ENCODE measurements around the gene POC1B. TPM values are rescaled to one million over a fixed set of nuclear protein-coding genes. Genes with fewer than 3 reads are reported as not detected.

The POC1B gene
- polyA plus RNA-seq, 1 donor (not counting 4 experiments of a cell fraction or from before 2014, with no cell fraction given), result 16.4 TPM

- Histone ChIP-seq H4K20me1 (ENCODE audit: control insufficient read depth, extremely low read depth, insufficient read depth, low read length) (no peaks in the 10 kb centered on the region), H2AFZ (ENCODE audit: control insufficient read depth, low read length) (peak overlapping the region; percentile 58), H3K4me3 (ENCODE audit: control insufficient read depth in 2 of 3, extremely low read depth in 1 of 3, insufficient read depth in 2 of 3, low read depth in 1 of 3, low read length in 3 of 3) (no peak overlapping the region), H3K79me2 (ENCODE audit: control insufficient read depth, insufficient read depth, low read length) (no peaks in the 10 kb centered on the region), H3K36me3 (ENCODE audit: control insufficient read depth in 2 of 2, extremely low read depth in 1 of 2, insufficient read depth in 2 of 2, low read length in 2 of 2) (no peaks in the 10 kb centered on the region), H3K9ac (ENCODE audit: control insufficient read depth, extremely low read depth, insufficient read depth, low read length) (peak overlapping the region; percentile 38), H3K9me1 (ENCODE audit: control insufficient read depth, extremely low read depth, insufficient read depth, low read length) (no peaks in the 10 kb centered on the region), H3K4me2 (ENCODE audit: control insufficient read depth, extremely low read depth, insufficient read depth, low read depth, low read length) (peak overlapping the region; percentile 73), H3K9me3 (ENCODE audit: control insufficient read depth, low read depth, low read length) (no peaks in the 10 kb centered on the region), H3K27ac (ENCODE audit: control insufficient read depth, insufficient read depth, low read length) (peak overlapping the region; percentile 62), H3K27me3 (ENCODE audit: control insufficient read depth, extremely low read depth, insufficient read depth, low read length) (no peaks in the 10 kb centered on the region), H3K4me1 (ENCODE audit: control insufficient read depth, extremely low read depth, insufficient read depth, low read length) (peaks cover 23% of the 10 kb centered on the region)
- DNase-seq (ENCODE audit: low read depth, low spot score) (no peak), FAIRE-seq (no peak)
- dilution Hi-C loops (cut with MboI; ENCODE audit: extremely low pct_ligation_motif_present, low sequenced_read_pairs), result no loop called here
- no peak for TF ChIP-seq EZH2 (IDR thresholded peaks at IDR 0.05; ENCODE audit: low read length)
- no peak for TF ChIP-seq CTCF (optimal IDR thresholded peaks at IDR 0.05 in 1 of 3, IDR thresholded peaks at IDR 0.05 in 1 of 3, conservative IDR thresholded peaks at IDR 0.05 in 1 of 3; ENCODE audit: extremely low read depth in 1 of 3, insufficient read depth in 2 of 3, low read length in 3 of 3)
These were observed 142.4 kb downstream of the POC1B start for GRCh38 chr12:89383235-89384049.

GRCh38 chr12:89382328-89382727, 143.5 kb downstream of the POC1B start:
- Histone ChIP-seq H3K4me1 (ENCODE audit: control insufficient read depth, extremely low read depth, insufficient read depth, low read length) (peaks cover 23% of the 10 kb centered on the region), H3K9ac (ENCODE audit: control insufficient read depth, extremely low read depth, insufficient read depth, low read length) (no peak overlapping the region), H3K36me3 (ENCODE audit: control insufficient read depth in 2 of 2, extremely low read depth in 1 of 2, insufficient read depth in 2 of 2, low read length in 2 of 2) (no peaks in the 10 kb centered on the region), H3K9me1 (ENCODE audit: control insufficient read depth, extremely low read depth, insufficient read depth, low read length) (no peaks in the 10 kb centered on the region), H2AFZ (ENCODE audit: control insufficient read depth, low read length) (no peak overlapping the region), H3K27ac (ENCODE audit: control insufficient read depth, insufficient read depth, low read length) (no peak overlapping the region), H3K4me3 (ENCODE audit: control insufficient read depth in 2 of 3, extremely low read depth in 1 of 3, insufficient read depth in 2 of 3, low read depth in 1 of 3, low read length in 3 of 3) (no peak overlapping the region), H3K79me2 (ENCODE audit: control insufficient read depth, insufficient read depth, low read length) (no peaks in the 10 kb centered on the region), H4K20me1 (ENCODE audit: control insufficient read depth, extremely low read depth, insufficient read depth, low read length) (no peaks in the 10 kb centered on the region), H3K4me2 (ENCODE audit: control insufficient read depth, extremely low read depth, insufficient read depth, low read depth, low read length) (no peak overlapping the region), H3K27me3 (ENCODE audit: control insufficient read depth, extremely low read depth, insufficient read depth, low read length) (no peaks in the 10 kb centered on the region), H3K9me3 (ENCODE audit: control insufficient read depth, low read depth, low read length) (no peaks in the 10 kb centered on the region)
- TF ChIP-seq CTCF (optimal IDR thresholded peaks at IDR 0.05 in 1 of 3, IDR thresholded peaks at IDR 0.05 in 1 of 3, conservative IDR thresholded peaks at IDR 0.05 in 1 of 3; ENCODE audit: extremely low read depth in 1 of 3, insufficient read depth in 2 of 3, low read length in 3 of 3) (no peak), EZH2 (IDR thresholded peaks at IDR 0.05; ENCODE audit: low read length) (no peak)
- no peak for DNase-seq (ENCODE audit: low read depth, low spot score)
- dilution Hi-C loops (cut with MboI; ENCODE audit: extremely low pct_ligation_motif_present, low sequenced_read_pairs), result no loop called here
- FAIRE-seq, result no peak

Measured in keratinocyte (primary cell).